ENCODE data around the gene RALGPS1. TPM values are rescaled to one million over a fixed set of nuclear protein-coding genes. Genes with fewer than 3 reads are reported as not detected.

Gene RALGPS1
- total and polyA plus RNA-seq, 2 donors (not counting 1 experiment from before 2014, with no cell fraction given): 2.0 to 5.9 TPM

GRCh38 chr9:126925876-126926275 is 11.3 kb downstream of the RALGPS1 start:
- no peaks in the 10 kb centered on the region for H4K20me1 ChIP-seq (ENCODE audit: control insufficient read depth, extremely low read depth, insufficient read depth, low read length)
- TF ChIP-seq, protein P1, sequence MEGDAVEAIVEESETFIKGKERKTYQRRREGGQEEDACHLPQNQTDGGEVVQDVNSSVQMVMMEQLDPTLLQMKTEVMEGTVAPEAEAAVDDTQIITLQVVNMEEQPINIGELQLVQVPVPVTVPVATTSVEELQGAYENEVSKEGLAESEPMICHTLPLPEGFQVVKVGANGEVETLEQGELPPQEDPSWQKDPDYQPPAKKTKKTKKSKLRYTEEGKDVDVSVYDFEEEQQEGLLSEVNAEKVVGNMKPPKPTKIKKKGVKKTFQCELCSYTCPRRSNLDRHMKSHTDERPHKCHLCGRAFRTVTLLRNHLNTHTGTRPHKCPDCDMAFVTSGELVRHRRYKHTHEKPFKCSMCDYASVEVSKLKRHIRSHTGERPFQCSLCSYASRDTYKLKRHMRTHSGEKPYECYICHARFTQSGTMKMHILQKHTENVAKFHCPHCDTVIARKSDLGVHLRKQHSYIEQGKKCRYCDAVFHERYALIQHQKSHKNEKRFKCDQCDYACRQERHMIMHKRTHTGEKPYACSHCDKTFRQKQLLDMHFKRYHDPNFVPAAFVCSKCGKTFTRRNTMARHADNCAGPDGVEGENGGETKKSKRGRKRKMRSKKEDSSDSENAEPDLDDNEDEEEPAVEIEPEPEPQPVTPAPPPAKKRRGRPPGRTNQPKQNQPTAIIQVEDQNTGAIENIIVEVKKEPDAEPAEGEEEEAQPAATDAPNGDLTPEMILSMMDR (conservative IDR thresholded peaks at IDR 0.05 in 1 of 2, IDR thresholded peaks at IDR 0.05 in 1 of 2; ENCODE audit: low read depth in 1 of 2, low read length in 2 of 2): no peak
- TF ChIP-seq EZH2 (IDR thresholded peaks at IDR 0.05; ENCODE audit: low read length, missing control alignments): no peak
- no peak overlapping the region for H3K4me3 ChIP-seq (replicated peaks in 1 of 4; ENCODE audit: control extremely low read depth in 1 of 4, insufficient read depth in 1 of 4, low read depth in 3 of 4, low read length in 4 of 4)

GRCh38 chr9:126926364-126926763 is 11.8 kb downstream of the RALGPS1 start:
- Histone ChIP-seq H3K36me3 (ENCODE audit: control insufficient read depth, insufficient read depth, low read length) (no peaks in the 10 kb centered on the region), H2AFZ (ENCODE audit: low read length) (no peak overlapping the region), H3K4me1 (ENCODE audit: control insufficient read depth, extremely low read depth, insufficient read depth, low read length) (no peaks in the 10 kb centered on the region), H3K27ac (ENCODE audit: insufficient read depth, low read length) (no peak overlapping the region), H3K4me3 (replicated peaks in 1 of 4; ENCODE audit: control extremely low read depth in 1 of 4, insufficient read depth in 1 of 4, low read depth in 3 of 4, low read length in 4 of 4) (no peak overlapping the region), H3K79me2 (ENCODE audit: control insufficient read depth, insufficient read depth, low read length) (no peaks in the 10 kb centered on the region), H3K27me3 (ENCODE audit: control insufficient read depth, insufficient read depth, low read length) (peaks cover 15% of the 10 kb centered on the region), H3K9ac (ENCODE audit: insufficient read depth, low read length) (no peak overlapping the region), H3K9me3 (ENCODE audit: control insufficient read depth, insufficient read depth, low read depth, low read length) (no peaks in the 10 kb centered on the region), H4K20me1 (ENCODE audit: control insufficient read depth, extremely low read depth, insufficient read depth, low read length) (no peaks in the 10 kb centered on the region), H3K4me2 (ENCODE audit: extremely low read depth, insufficient read depth, low read length) (no peak overlapping the region)
- no peak for TF ChIP-seq EZH2 (IDR thresholded peaks at IDR 0.05; ENCODE audit: low read length, missing control alignments)
- TF ChIP-seq, protein P1 (conservative IDR thresholded peaks at IDR 0.05 in 1 of 2, IDR thresholded peaks at IDR 0.05 in 1 of 2; ENCODE audit: low read depth in 1 of 2, low read length in 2 of 2): no peak
- no peak for DNase-seq (ENCODE audit: low read depth in 2 of 2)

More at GRCh38 chr9:126925876-126926275, 11.3 kb downstream of the RALGPS1 start:
- Histone ChIP-seq H3K9me3 (ENCODE audit: control insufficient read depth, insufficient read depth, low read depth, low read length) (no peaks in the 10 kb centered on the region), H3K36me3 (ENCODE audit: control insufficient read depth, insufficient read depth, low read length) (no peaks in the 10 kb centered on the region), H3K4me1 (ENCODE audit: control insufficient read depth, extremely low read depth, insufficient read depth, low read length) (no peaks in the 10 kb centered on the region), H2AFZ (ENCODE audit: low read length) (no peak overlapping the region), H3K4me2 (ENCODE audit: extremely low read depth, insufficient read depth, low read length) (no peak overlapping the region), H3K79me2 (ENCODE audit: control insufficient read depth, insufficient read depth, low read length) (no peaks in the 10 kb centered on the region), H3K9ac (ENCODE audit: insufficient read depth, low read length) (no peak overlapping the region), H3K27me3 (ENCODE audit: control insufficient read depth, insufficient read depth, low read length) (peaks cover 16% of the 10 kb centered on the region), H3K27ac (ENCODE audit: insufficient read depth, low read length) (no peak overlapping the region)
- DNase-seq (ENCODE audit: low read depth in 2 of 2): no peak

DNA sequence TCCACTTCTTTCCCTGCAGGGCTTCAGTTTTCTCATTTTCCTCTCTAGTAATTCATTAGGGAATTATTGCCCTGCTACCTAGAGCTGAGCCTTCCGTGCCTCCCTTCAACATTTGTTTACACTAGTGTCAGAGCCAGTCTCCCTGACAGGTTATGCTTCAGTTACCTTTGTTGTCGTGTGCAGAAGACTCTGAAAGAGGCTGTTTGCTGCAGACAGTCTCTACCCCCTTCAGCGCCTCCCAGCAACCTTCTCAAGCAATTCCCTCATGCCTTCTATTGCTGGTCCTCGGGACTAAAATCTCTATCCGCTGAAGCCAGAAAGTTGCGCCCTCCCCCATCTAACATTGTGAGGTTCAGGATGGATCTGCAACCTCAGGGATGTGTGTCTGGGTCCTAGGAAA is 12.8 kb downstream of the RALGPS1 start:
- Histone ChIP-seq H3K9ac (ENCODE audit: insufficient read depth, low read length) (no peak overlapping the region), H3K4me1 (ENCODE audit: control insufficient read depth, extremely low read depth, insufficient read depth, low read length) (no peaks in the 10 kb centered on the region), H2AFZ (ENCODE audit: low read length) (no peak overlapping the region), H3K79me2 (ENCODE audit: control insufficient read depth, insufficient read depth, low read length) (no peaks in the 10 kb centered on the region), H3K4me3 (replicated peaks in 1 of 4; ENCODE audit: control extremely low read depth in 1 of 4, insufficient read depth in 1 of 4, low read depth in 3 of 4, low read length in 4 of 4) (no peak overlapping the region), H3K9me3 (ENCODE audit: control insufficient read depth, insufficient read depth, low read depth, low read length) (no peaks in the 10 kb centered on the region), H3K4me2 (ENCODE audit: extremely low read depth, insufficient read depth, low read length) (no peak overlapping the region), H4K20me1 (ENCODE audit: control insufficient read depth, extremely low read depth, insufficient read depth, low read length) (no peaks in the 10 kb centered on the region), H3K27me3 (ENCODE audit: control insufficient read depth, insufficient read depth, low read length) (peaks cover 15% of the 10 kb centered on the region), H3K27ac (ENCODE audit: insufficient read depth, low read length) (no peak overlapping the region), H3K36me3 (ENCODE audit: control insufficient read depth, insufficient read depth, low read length) (no peaks in the 10 kb centered on the region)
- DNase-seq (ENCODE audit: low read depth in 2 of 2): no peak
- TF ChIP-seq, protein P1 (conservative IDR thresholded peaks at IDR 0.05 in 1 of 2, IDR thresholded peaks at IDR 0.05 in 1 of 2; ENCODE audit: low read depth in 1 of 2, low read length in 2 of 2): no peak
- TF ChIP-seq EZH2 (IDR thresholded peaks at IDR 0.05; ENCODE audit: low read length, missing control alignments): no peak

Data from fibroblast of lung (primary cell).